ENCODE results near the gene GLT1D1. TPM values are rescaled to one million over a fixed set of nuclear protein-coding genes. Genes with fewer than 3 reads are reported as not detected.

The GLT1D1 gene
- polyA plus RNA-seq, 6 donors from 2014 or later: 0.13 to 0.52 (median 0.33) TPM; not detected in 2

DNA sequence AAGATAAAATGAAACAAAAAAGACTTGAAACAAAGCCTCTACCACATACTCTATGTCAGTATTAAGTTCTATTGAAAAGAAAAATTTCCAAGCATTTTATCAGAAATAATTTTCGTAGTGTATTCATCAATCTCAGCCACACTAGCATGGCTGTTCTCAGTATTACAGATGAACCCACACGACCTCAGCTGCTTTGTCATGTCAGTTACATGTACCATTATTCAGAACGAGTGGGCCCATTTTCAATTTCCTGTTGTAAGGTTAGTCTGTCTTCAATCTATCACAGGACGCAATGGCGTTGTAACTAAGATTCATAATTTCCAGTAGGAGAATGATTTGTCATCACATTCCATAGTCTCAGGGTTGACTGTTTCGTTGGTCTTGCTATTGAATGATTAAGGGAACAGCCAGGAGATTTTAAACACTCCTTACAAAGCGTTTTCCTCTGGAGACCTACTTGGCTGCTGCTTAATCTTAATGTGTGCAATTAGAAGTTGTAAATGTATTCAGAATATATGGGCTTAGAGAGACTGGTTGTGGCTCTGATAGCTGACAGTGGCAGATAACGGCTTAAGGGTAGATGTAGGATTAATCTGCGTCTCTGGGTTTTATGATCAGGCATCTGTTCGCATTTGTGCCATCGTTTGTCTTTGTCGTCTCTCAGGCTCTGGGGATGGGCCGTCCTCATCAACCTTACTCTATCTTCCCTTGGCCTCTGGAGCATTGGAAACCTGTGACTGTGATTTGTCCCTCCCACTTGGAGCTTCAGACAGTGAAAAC lies 65.4 kb downstream of the GLT1D1 start:
- Mint-ChIP-seq H3K4me3 (no peak overlapping the region), H3K4me1 (peaks cover 0 to 9% (median 4%) of the 10 kb centered on the region in 3 donors), H3K9me3 (peaks cover 0 to 3% (median 0%) of the 10 kb centered on the region in 7 donors), H3K27me3 (peaks cover 8 to 24% (median 24%) of the 10 kb centered on the region in 3 donors), H3K27ac (peak overlapping the region in 2 of 6 donors; percentile 41 to 44), H3K36me3 (no peaks in the 10 kb centered on the region)
- ATAC-seq (ENCODE audit: low read depth in 2 of 2) (no peak), DNase-seq (no peak)

DNA sequence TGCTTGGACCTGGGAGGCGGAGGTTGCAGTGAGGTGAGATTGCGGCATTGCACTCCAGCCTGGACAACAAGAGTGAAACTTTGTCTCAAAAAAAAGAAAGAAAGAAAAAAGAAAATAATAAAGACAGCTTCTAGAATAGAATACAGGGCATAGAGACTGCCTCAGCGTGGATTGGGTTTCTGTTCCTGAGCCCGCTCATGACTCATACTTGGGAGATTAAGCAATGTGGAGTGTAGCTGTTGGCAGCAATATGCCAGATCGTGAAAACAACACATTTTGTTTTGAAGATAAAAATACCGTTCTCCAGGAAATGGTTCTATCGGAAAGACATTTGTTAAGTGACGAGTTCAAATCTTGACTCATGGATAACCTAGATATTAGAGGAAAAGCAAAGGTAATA lies 67.2 kb downstream of the GLT1D1 start:
- Mint-ChIP-seq H3K27ac (no peak overlapping the region), H3K4me1 (peaks cover 0 to 2% (median 0%) of the 10 kb centered on the region in 3 donors), H3K9me3 (peaks cover 0 to 5% (median 0%) of the 10 kb centered on the region in 7 donors), H3K36me3 (peaks cover 0 to 5% of the 10 kb centered on the region in 2 donors), H3K4me3 (no peak overlapping the region), H3K27me3 (peaks cover 8 to 29% (median 24%) of the 10 kb centered on the region in 3 donors)
- DNase-seq: no peak
- no peak for ATAC-seq (ENCODE audit: low read depth in 2 of 2)

DNA sequence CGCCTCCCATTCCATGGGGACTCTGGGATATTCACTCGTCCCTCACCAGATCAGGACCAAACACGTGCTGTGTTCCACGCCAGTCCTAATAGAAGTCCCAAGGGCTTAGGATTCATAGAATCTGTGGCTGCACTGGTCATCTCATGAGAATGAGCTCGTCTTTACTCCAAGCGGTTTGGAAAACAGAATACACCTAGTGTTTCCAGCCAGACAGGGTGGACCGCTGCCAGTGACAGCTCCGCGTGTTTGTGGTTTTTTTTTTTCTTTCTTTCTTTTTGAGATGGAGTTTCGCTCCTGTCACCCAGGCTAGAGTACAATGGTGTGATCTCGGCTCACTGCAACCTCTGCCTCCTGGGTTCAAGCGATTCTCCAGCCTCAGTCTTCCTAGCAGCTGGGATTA lies 75.1 kb downstream of the GLT1D1 start:
- Mint-ChIP-seq H3K4me1 (no peaks in the 10 kb centered on the region), H3K9me3 (peaks cover 0 to 7% (median 0%) of the 10 kb centered on the region in 7 donors), H3K27me3 (peaks cover 0 to 8% (median 0%) of the 10 kb centered on the region in 3 donors), H3K36me3 (peaks cover 0 to 7% of the 10 kb centered on the region in 2 donors), H3K27ac (no peak overlapping the region), H3K4me3 (no peak overlapping the region)
- DNase-seq (no peak), ATAC-seq (ENCODE audit: low read depth in 2 of 2) (no peak)

DNA sequence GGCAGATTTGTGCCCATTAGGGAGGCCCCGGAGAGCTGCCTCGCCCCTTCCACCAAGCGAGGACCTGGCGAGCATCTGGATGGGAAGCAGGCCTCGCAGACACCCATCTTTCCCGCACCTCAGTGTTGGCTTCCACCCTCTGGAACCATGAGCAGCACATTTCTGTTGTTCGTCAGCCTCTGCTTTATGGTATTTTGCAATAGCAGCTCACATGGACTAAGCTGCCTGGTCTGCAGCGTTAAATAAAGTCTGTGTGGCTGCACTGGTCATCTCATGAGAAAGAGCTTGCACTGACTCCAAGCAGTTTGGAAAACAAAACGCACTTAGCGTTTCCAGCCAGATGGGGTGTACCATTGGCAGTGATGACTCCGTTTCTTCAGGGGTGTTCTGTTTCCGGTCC lies 75.8 kb downstream of the GLT1D1 start:
- H3K27ac Mint-ChIP-seq: no peak overlapping the region
- H3K9me3 Mint-ChIP-seq: peaks cover 0 to 7% (median 0%) of the 10 kb centered on the region in 7 donors
- peaks cover 0 to 7% of the 10 kb centered on the region in 2 donors for H3K36me3 Mint-ChIP-seq
- ATAC-seq (ENCODE audit: low read depth in 2 of 2): no peak
- DNase-seq: no peak
- H3K27me3 Mint-ChIP-seq: peaks cover 0 to 8% (median 0%) of the 10 kb centered on the region in 3 donors
- no peak overlapping the region for H3K4me3 Mint-ChIP-seq
- no peaks in the 10 kb centered on the region for H3K4me1 Mint-ChIP-seq

DNA sequence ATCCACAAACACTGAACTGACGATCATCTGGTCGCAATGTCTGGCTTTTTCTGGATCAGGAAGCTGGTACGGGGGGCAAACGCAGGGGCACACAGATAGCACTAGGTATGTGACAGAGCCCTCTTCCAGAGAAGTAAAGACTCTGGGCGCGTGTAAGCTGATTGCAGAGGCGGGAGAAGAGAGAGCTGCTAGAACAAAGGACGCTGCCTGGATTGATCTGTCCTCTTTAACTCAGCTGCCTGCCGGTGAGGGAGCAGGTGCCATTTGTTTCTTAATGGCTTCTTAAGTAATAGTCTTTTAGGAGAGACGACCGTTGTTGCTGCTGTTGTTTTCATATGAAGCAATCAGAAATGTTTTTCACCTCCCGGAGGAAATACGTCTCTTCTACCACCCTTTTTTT lies 77.3 kb downstream of the GLT1D1 start:
- H3K4me1 Mint-ChIP-seq: no peaks in the 10 kb centered on the region
- H3K27me3 Mint-ChIP-seq: peaks cover 0 to 1% (median 0%) of the 10 kb centered on the region in 3 donors
- no peak overlapping the region for H3K4me3 Mint-ChIP-seq
- DNase-seq (no peak), ATAC-seq (ENCODE audit: low read depth in 2 of 2) (no peak)
- peaks cover 0 to under 1% of the 10 kb centered on the region in 2 donors for H3K36me3 Mint-ChIP-seq
- no peak overlapping the region for H3K27ac Mint-ChIP-seq
- H3K9me3 Mint-ChIP-seq: peaks cover 0 to under 1% (median 0%) of the 10 kb centered on the region in 7 donors

DNA sequence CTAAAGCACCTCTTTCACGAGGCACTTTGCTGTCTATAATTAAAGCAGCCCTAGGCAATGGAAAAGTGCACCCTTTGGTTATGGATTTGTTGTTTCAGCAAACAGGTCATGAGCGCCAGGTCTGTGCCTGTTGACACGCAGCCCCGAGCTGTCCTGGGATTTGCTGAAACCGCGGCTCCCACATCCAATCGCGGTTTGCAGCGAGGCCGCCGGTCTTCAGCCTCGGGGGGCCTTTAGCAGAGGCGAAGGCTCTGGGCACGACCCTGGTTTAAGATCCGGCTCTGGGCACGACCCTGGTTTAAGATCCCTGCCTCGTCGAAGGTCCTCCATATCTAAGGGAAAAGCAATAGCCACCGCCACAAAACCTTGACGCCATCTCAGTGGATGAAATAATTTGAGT lies 79.2 kb downstream of the GLT1D1 start:
- no peak for DNase-seq
- Mint-ChIP-seq H3K4me1 (peaks cover 0 to 2% (median 0%) of the 10 kb centered on the region in 3 donors), H3K27me3 (no peaks in the 10 kb centered on the region), H3K9me3 (no peaks in the 10 kb centered on the region), H3K27ac (peak overlapping the region in 1 of 6 donors; percentile 12), H3K4me3 (no peak overlapping the region), H3K36me3 (no peaks in the 10 kb centered on the region)
- ATAC-seq (ENCODE audit: low read depth in 2 of 2): no peak

DNA sequence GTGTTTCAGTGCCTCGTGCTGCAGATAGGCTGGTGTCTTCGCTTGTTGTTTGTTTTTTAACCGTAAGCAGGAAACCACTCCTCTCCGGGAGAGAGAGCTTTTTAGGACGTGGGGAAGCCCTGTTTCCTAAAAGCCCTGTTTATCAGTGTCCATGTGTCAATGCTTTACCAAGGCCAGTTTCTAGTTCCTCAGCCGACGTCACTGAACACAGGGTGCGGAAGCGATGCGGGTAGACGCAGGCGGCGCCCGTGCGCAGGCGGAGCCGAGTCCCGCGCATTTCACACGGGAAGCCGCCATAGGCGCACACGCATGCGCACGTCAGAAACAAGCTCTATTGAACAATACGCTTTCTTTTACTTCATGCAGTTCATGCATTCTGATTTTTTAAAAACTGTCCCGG lies 79.8 kb downstream of the GLT1D1 start:
- Mint-ChIP-seq H3K36me3 (no peaks in the 10 kb centered on the region), H3K9me3 (no peaks in the 10 kb centered on the region), H3K4me1 (peaks cover 0 to 2% (median 0%) of the 10 kb centered on the region in 3 donors), H3K4me3 (no peak overlapping the region), H3K27ac (peak overlapping the region in 2 of 6 donors; percentile 12 to 18), H3K27me3 (no peaks in the 10 kb centered on the region)
- no peak for ATAC-seq (ENCODE audit: low read depth in 2 of 2)
- DNase-seq: no peak

DNA sequence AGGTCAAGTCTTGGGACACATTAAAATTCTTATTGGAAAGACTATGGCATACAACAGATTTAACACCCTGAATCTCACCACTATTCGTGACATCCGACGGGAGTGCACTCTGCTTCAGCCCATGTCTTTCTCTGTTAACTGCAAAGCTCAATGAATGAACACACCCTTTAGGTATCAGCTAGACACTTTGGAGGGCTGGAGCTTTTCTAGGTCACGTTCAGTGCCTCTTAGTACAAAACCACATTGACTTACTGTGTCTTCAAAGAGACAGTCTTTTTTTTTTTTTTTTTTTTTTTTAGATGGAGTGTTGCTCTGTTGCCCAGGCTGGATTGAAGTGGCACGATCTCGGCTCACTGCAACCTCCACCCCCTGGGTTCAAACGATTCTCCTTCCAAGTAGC lies 80.6 kb downstream of the GLT1D1 start:
- Mint-ChIP-seq H3K27ac (no peak overlapping the region), H3K27me3 (no peaks in the 10 kb centered on the region), H3K4me1 (peaks cover 0 to 2% (median 0%) of the 10 kb centered on the region in 3 donors), H3K4me3 (no peak overlapping the region), H3K36me3 (no peaks in the 10 kb centered on the region), H3K9me3 (no peaks in the 10 kb centered on the region)
- DNase-seq (no peak), ATAC-seq (ENCODE audit: low read depth in 2 of 2) (no peak)

DNA sequence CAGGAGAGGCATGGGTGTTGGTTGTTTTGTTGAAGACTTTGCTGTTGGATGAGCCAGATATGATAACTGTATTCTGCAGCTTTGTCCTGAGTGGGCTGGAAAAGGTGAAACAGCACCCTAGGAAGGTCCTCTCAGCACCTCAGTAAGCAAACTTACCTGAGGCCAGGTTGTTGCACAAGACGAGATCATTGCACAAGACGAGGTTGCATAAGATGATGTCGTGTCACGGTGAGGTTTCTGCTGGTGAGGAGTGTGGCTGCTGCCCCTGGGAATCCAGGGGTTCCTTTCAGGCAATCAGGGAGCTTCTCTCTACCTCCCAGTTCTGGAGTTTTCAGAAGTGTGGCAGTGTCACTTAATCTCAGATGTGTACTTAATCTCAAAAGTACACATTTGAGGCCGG lies 85.6 kb downstream of the GLT1D1 start:
- ATAC-seq (ENCODE audit: low read depth in 2 of 2) (no peak), DNase-seq (no peak)
- H3K36me3 Mint-ChIP-seq: no peaks in the 10 kb centered on the region
- no peak overlapping the region for H3K4me3 Mint-ChIP-seq
- H3K27me3 Mint-ChIP-seq: peaks cover 0 to 6% (median 0%) of the 10 kb centered on the region in 3 donors
- H3K4me1 Mint-ChIP-seq: peaks cover 0 to 2% (median 0%) of the 10 kb centered on the region in 3 donors
- no peak overlapping the region for H3K27ac Mint-ChIP-seq
- no peaks in the 10 kb centered on the region for H3K9me3 Mint-ChIP-seq

DNA sequence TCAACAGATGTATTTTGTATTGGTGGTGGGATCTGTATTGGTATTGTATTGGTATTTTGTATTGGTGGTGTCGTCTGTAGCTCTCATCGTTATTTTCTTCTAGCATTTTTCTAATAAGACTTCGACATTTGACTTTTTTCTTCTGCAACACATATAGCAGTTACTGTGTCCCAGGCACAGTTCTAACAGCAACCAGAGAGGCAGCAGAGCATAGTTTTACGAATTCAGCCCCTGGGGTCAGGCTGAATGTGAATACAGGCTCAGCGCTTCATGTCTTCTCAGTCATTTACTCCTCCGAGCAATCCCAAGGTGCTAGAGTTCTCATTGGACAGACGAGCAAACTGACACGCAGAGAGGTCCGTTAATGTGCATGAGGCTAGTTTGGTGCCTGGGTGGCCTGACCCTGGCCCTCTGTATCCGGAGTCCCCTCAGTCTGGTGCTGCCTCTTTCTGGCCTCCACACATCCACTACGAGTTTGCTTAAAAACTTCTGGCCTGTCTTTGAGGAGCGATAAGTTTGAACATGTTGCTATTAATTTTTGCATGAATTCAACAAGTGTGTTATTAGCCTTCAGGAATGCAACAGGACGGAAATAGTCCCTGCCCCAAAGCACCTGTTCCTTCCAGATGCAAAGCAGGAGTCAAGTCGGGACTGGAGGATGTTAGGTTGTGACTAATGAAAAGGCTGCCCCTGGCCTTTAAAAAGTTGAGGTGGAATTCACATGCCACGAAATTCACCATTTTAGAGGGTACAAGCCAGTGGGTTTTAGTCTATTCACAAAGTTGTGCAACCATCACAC lies 87.0 kb downstream of the GLT1D1 start:
- H3K27me3 Mint-ChIP-seq: peaks cover 0 to 6% (median 0%) of the 10 kb centered on the region in 3 donors
- H3K9me3 Mint-ChIP-seq: no peaks in the 10 kb centered on the region
- peak overlapping the region in 1 of 6 donors; percentile 50 for H3K27ac Mint-ChIP-seq
- H3K4me3 Mint-ChIP-seq: no peak overlapping the region
- no peak for ATAC-seq (ENCODE audit: low read depth in 2 of 2)
- DNase-seq: no peak
- H3K36me3 Mint-ChIP-seq: no peaks in the 10 kb centered on the region
- peaks cover 0 to 2% (median 0%) of the 10 kb centered on the region in 3 donors for H3K4me1 Mint-ChIP-seq

DNA sequence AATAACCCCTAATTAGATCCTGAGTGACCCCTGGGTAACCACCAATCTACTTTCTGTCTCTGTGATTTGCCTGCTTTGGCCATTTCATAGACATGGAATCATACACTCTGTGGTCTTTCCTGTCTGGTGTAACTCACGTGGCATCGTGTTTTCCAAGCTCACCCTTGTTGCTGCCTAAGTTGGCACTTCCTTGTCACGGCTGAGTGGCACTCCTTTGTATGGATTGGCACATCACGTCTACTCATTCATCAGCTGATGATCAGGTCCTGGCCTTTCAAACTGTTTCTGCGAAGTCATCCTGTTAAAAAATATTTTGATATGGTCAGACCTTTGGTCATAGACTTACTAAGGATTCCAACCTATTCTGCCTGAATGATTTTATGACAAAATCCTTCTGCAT lies 87.7 kb downstream of the GLT1D1 start:
- no peak overlapping the region for H3K4me3 Mint-ChIP-seq
- peak overlapping the region in 2 of 6 donors; percentile 52 to 59 for H3K27ac Mint-ChIP-seq
- peaks cover 0 to 2% (median 0%) of the 10 kb centered on the region in 3 donors for H3K4me1 Mint-ChIP-seq
- peaks cover 0 to 6% (median 0%) of the 10 kb centered on the region in 3 donors for H3K27me3 Mint-ChIP-seq
- no peaks in the 10 kb centered on the region for H3K9me3 Mint-ChIP-seq
- H3K36me3 Mint-ChIP-seq: no peaks in the 10 kb centered on the region
- ATAC-seq (ENCODE audit: low read depth in 2 of 2): no peak
- DNase-seq: no peak

DNA sequence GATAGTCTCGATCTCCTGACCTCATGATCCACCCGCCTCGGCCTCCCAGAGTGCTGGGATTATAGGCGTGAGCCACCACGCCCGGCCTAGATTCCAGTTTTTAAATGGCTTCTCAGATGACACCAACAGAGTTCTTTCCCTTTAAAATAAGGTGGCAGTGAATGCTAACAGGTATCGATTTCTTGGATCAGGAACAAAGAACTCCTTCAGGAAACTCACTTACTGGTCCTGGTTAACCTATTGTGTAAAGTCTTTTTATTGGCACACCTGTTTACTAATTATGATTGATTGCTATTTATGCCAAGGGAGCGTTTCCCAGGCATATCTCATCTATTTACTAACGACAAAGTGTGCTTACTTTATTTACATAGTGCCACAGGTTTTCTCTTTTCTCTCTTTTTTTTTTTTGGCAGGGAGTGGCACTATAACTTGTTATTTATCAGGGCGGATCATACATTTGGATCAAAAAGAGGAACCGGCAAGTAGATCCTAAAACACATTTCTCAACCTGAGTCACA lies 89.7 kb downstream of the GLT1D1 start:
- no peaks in the 10 kb centered on the region for H3K36me3 Mint-ChIP-seq
- peaks cover 0 to 6% (median 0%) of the 10 kb centered on the region in 3 donors for H3K27me3 Mint-ChIP-seq
- DNase-seq (no peak), ATAC-seq (ENCODE audit: low read depth in 2 of 2) (no peak)
- no peak overlapping the region for H3K4me3 Mint-ChIP-seq
- no peaks in the 10 kb centered on the region for H3K9me3 Mint-ChIP-seq
- no peaks in the 10 kb centered on the region for H3K4me1 Mint-ChIP-seq
- H3K27ac Mint-ChIP-seq: no peak overlapping the region

DNA sequence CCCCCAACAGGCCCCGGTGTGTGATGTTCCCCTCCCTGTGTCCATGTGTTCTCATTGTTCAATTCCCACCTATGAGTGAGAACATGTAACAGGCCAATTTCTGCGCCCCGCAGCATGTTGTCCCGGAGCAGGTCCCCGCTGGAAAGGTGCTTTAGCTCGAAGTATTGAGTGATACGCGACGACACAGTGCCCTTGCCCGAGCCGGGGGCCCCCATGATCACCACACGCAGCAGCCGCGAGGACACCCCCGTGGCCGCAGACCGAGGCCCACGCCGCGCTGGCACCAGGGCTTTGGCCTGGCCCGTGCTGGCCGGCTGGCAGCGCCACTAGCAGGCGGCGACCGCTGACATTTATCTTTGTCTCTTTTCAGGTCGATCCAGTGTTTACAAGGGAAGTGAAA lies 91.7 kb downstream of the GLT1D1 start:
- H3K27me3 Mint-ChIP-seq: peaks cover 0 to 6% (median 0%) of the 10 kb centered on the region in 3 donors
- no peak for ATAC-seq (ENCODE audit: low read depth in 2 of 2)
- no peak for DNase-seq

More for the DNA sequence above, 91.7 kb downstream of the GLT1D1 start:
- Mint-ChIP-seq H3K36me3 (no peaks in the 10 kb centered on the region), H3K4me3 (no peak overlapping the region), H3K27ac (no peak overlapping the region), H3K4me1 (no peaks in the 10 kb centered on the region), H3K9me3 (no peaks in the 10 kb centered on the region)

Data from naive B cell (primary cell).